IgD-negative memory B cell (primary cell): Measurements from ENCODE around the gene AP5M1. TPM values are rescaled to one million over a fixed set of nuclear protein-coding genes. Genes with fewer than 3 reads are reported as not detected.
"Not testable (repeated sequence)": the region's sequence is repeated elsewhere in the genome, so short reads cannot be mapped to it uniquely, and the experiment has no call there.

ENCODE experiments used
- H3K27ac Mint-ChIP-seq, 3 donors: one replicate each; pipeline ENCODE4 v1.8.0; 2020 to 2022; ENCODE audit warnings: mild to moderate bottlenecking in 3 of 3, mixed read lengths in 3 of 3, moderate library complexity in 1 of 3
- H3K27me3 Mint-ChIP-seq: one replicate; pipeline ENCODE4 v1.8.0; 2021; ENCODE audit warnings: mixed read lengths
- H3K36me3 Mint-ChIP-seq: one replicate; pipeline ENCODE4 v1.8.0; 2020; ENCODE audit warnings: mild to moderate bottlenecking, mixed read lengths
- H3K4me1 Mint-ChIP-seq, 3 donors: one replicate each; pipeline ENCODE4 v1.8.0; 2020 to 2022; ENCODE audit warnings: mixed read lengths in 3 of 3, mild to moderate bottlenecking in 1 of 3
- H3K4me3 Mint-ChIP-seq, 4 donors: one replicate each; pipeline ENCODE4 v1.8.0; 2020 to 2022; ENCODE audit warnings: mild to moderate bottlenecking in 4 of 4, mixed read lengths in 4 of 4, moderate library complexity in 3 of 4
- H3K9me3 Mint-ChIP-seq, 3 donors: one replicate each; pipeline ENCODE4 v1.8.0; 2020 to 2021; ENCODE audit warnings: mixed read lengths in 3 of 3, mild to moderate bottlenecking in 1 of 3
- polyA plus RNA-seq: library from polyadenylated mRNA; unstranded; fragments of 300-500 nt; fragmentation: Illumina TruSeq; gene quantifications from one replicate; pipeline ENCODE4 v1.2.3, GENCODE V29; 2021

The AP5M1 gene
- polyA plus RNA-seq, 1 donor from 2014 or later: 42.6 TPM

- no peaks in the 10 kb centered on the region for H3K36me3 Mint-ChIP-seq
- H3K4me3 Mint-ChIP-seq: peak overlapping the region in 1 of 4 donors; percentile 35
- peak overlapping the region in 1 of 3 donors; percentile 25 for H3K27ac Mint-ChIP-seq
- no peaks in the 10 kb centered on the region for H3K27me3 Mint-ChIP-seq
- H3K9me3 Mint-ChIP-seq: peaks cover 0 to 6% (median 0%) of the 10 kb centered on the region in 3 donors
- peaks cover 2 to 4% (median 4%) of the 10 kb centered on the region in 3 donors for H3K4me1 Mint-ChIP-seq
Measured at GRCh38 chr14:57314396-57315089, 45.8 kb downstream of the AP5M1 start.

- H3K36me3 Mint-ChIP-seq: no peaks in the 10 kb centered on the region
- no peak overlapping the region for H3K4me3 Mint-ChIP-seq
- peaks cover 2 to 4% (median 4%) of the 10 kb centered on the region in 3 donors for H3K4me1 Mint-ChIP-seq
- H3K27ac Mint-ChIP-seq: no peak overlapping the region
- no peaks in the 10 kb centered on the region for H3K27me3 Mint-ChIP-seq
- peaks cover 0 to 6% (median 0%) of the 10 kb centered on the region in 3 donors for H3K9me3 Mint-ChIP-seq
Measured at GRCh38 chr14:57317248-57317833, 48.6 kb downstream of the AP5M1 start.

GRCh38 chr14:57319636-57320192, 50.9 kb downstream of the AP5M1 start:
- H3K27ac Mint-ChIP-seq: no peak overlapping the region
- no peak overlapping the region for H3K4me3 Mint-ChIP-seq
- no peaks in the 10 kb centered on the region for H3K9me3 Mint-ChIP-seq
- no peaks in the 10 kb centered on the region for H3K4me1 Mint-ChIP-seq
- no peaks in the 10 kb centered on the region for H3K27me3 Mint-ChIP-seq
- H3K36me3 Mint-ChIP-seq: peaks cover 1% of the 10 kb centered on the region

GRCh38 chr14:57323721-57324120, 55.0 kb downstream of the AP5M1 start:
- H3K4me1 Mint-ChIP-seq: peaks cover 5 to 9% (median 8%) of the 10 kb centered on the region in 3 donors
- H3K36me3 Mint-ChIP-seq: peaks cover 5% of the 10 kb centered on the region
- no peak overlapping the region for H3K27ac Mint-ChIP-seq
- no peaks in the 10 kb centered on the region for H3K27me3 Mint-ChIP-seq
- no peak overlapping the region for H3K4me3 Mint-ChIP-seq
- no peaks in the 10 kb centered on the region for H3K9me3 Mint-ChIP-seq

GRCh38 chr14:57326253-57326652, 57.5 kb downstream of the AP5M1 start:
- H3K27ac Mint-ChIP-seq: no peak overlapping the region
- peaks cover 5 to 9% (median 8%) of the 10 kb centered on the region in 3 donors for H3K4me1 Mint-ChIP-seq
- peak overlapping the region in 2 of 4 donors; percentile 72 to 82 for H3K4me3 Mint-ChIP-seq

GRCh38 chr14:57329833-57330232, 61.1 kb downstream of the AP5M1 start:
- Mint-ChIP-seq H3K27me3 (no peaks in the 10 kb centered on the region), H3K4me3 (no peak overlapping the region), H3K36me3 (peaks cover 3% of the 10 kb centered on the region), H3K4me1 (peaks cover 5 to 9% (median 8%) of the 10 kb centered on the region in 3 donors), H3K27ac (no peak overlapping the region), H3K9me3 (peaks cover 0 to 8% (median 6%) of the 10 kb centered on the region in 3 donors)

More at GRCh38 chr14:57326253-57326652, 57.5 kb downstream of the AP5M1 start:
- Mint-ChIP-seq H3K36me3 (peaks cover 5% of the 10 kb centered on the region), H3K27me3 (no peaks in the 10 kb centered on the region), H3K9me3 (no peaks in the 10 kb centered on the region)

- H3K27ac Mint-ChIP-seq: peak overlapping the region in 1 of 3 donors; percentile 5
- not testable (repeated sequence) for H3K4me3 Mint-ChIP-seq, H3K4me1 Mint-ChIP-seq, H3K36me3 Mint-ChIP-seq, H3K27me3 Mint-ChIP-seq
- peaks cover 5 to 20% (median 16%) of the 10 kb centered on the region in 3 donors for H3K9me3 Mint-ChIP-seq
Measured at GRCh38 chr14:57332475-57332874, 63.7 kb downstream of the AP5M1 start.

- not testable (repeated sequence) for H3K4me1 Mint-ChIP-seq, H3K27me3 Mint-ChIP-seq
Measured at GRCh38 chr14:57333726-57334125, 65.0 kb downstream of the AP5M1 start.

GRCh38 chr14:57343545-57344297, 75.0 kb downstream of the AP5M1 start:
- not testable (repeated sequence) for H3K4me3 Mint-ChIP-seq, H3K36me3 Mint-ChIP-seq, H3K4me1 Mint-ChIP-seq, H3K27me3 Mint-ChIP-seq, H3K9me3 Mint-ChIP-seq, H3K27ac Mint-ChIP-seq

More at GRCh38 chr14:57333726-57334125, 65.0 kb downstream of the AP5M1 start:
- H3K36me3 Mint-ChIP-seq, H3K4me3 Mint-ChIP-seq, H3K27ac Mint-ChIP-seq: not testable (repeated sequence)
- H3K9me3 Mint-ChIP-seq: peaks cover 5 to 20% (median 16%) of the 10 kb centered on the region in 3 donors

- H3K9me3 Mint-ChIP-seq: peaks cover 0 to 2% (median 0%) of the 10 kb centered on the region in 3 donors
- H3K36me3 Mint-ChIP-seq: no peaks in the 10 kb centered on the region
- no peaks in the 10 kb centered on the region for H3K27me3 Mint-ChIP-seq
- H3K4me1 Mint-ChIP-seq: no peaks in the 10 kb centered on the region
- H3K4me3 Mint-ChIP-seq: peak overlapping the region in 1 of 4 donors; percentile 1
- H3K27ac Mint-ChIP-seq: no peak overlapping the region
Measured at GRCh38 chr14:57345106-57345505, 76.3 kb downstream of the AP5M1 start.

- H3K27ac Mint-ChIP-seq: no peak overlapping the region
- H3K4me1 Mint-ChIP-seq: no peaks in the 10 kb centered on the region
- H3K36me3 Mint-ChIP-seq: no peaks in the 10 kb centered on the region
- no peak overlapping the region for H3K4me3 Mint-ChIP-seq
- no peaks in the 10 kb centered on the region for H3K27me3 Mint-ChIP-seq
- peaks cover 0 to 2% (median 0%) of the 10 kb centered on the region in 3 donors for H3K9me3 Mint-ChIP-seq
Measured at GRCh38 chr14:57346741-57347140, 78.0 kb downstream of the AP5M1 start.

Other genes with a start within 250 kb of the AP5M1 start
- 43.8 TPM for gene EXOC5, start 66 bp upstream of the AP5M1 start, polyA plus RNA-seq
- gene NAA30, start 121.6 kb downstream of the AP5M1 start, polyA plus RNA-seq: 11.6 TPM
- not detected for gene CCDC198, start 224.9 kb downstream of the AP5M1 start, polyA plus RNA-seq